Tibial nerve (tissue), 4 donors: Measurements from ENCODE around the gene TM9SF4. TPM values are rescaled to one million over a fixed set of nuclear protein-coding genes. Genes with fewer than 3 reads are reported as not detected.

Source experiments
- DNase-seq, 2 donors: peaks; one replicate each; pipeline ENCODE4 v3.0.0-alpha.2; 2019; ENCODE audit warnings: low spot score in 2 of 2
- H3K27ac ChIP-seq, 4 donors: fragments of 200-600 bp; sonication (generic) in 3 of 4; one replicate each; pipeline ENCODE4 v1.5.1; 2017 to 2019; ENCODE audit warnings: mild to moderate bottlenecking in 1 of 4
- H3K27me3 ChIP-seq, 2 donors: fragments of 200-600 bp; sonication (generic) in 1 of 2; one replicate each; pipeline versions ENCODE4 v1.5.1 to v1.6.0; 2017 to 2019
- H3K36me3 ChIP-seq, 3 donors: fragments of 200-600 bp; sonication (generic); one replicate each; pipeline ENCODE4 v1.5.1; 2018 to 2019
- H3K4me1 ChIP-seq, 4 donors: fragments of 200-600 bp; sonication (generic) in 3 of 4; one replicate each; pipeline ENCODE4 v1.5.1; 2017 to 2019
- H3K4me3 ChIP-seq, 4 donors: fragments of 200-600 bp; sonication (generic) in 3 of 4; one replicate each; pipeline ENCODE4 v1.5.1; 2017 to 2019; ENCODE audit warnings: mild to moderate bottlenecking in 1 of 4, moderate library complexity in 1 of 4
- H3K9me3 ChIP-seq, 4 donors: fragments of 200-600 bp; sonication (generic) in 3 of 4; one replicate each; pipeline ENCODE4 v1.5.1; 2017 to 2019
- CTCF ChIP-seq, 5 experiments: fragments of 200-600 bp in 3 of 5; fragments of 450-650 bp in 2 of 5; sonication (generic) in 3 of 5; IDR thresholded peaks; one replicate each; pipeline ENCODE4 v1.5.1; 2016 to 2019; ENCODE audit warnings: antibody characterized with exemption in 5 of 5, mild to moderate bottlenecking in 3 of 5, moderate library complexity in 2 of 5
- EP300 ChIP-seq, 2 donors: sonication (generic); formaldehyde crosslinking; IDR thresholded peaks; one replicate each; pipeline ENCODE4 v1.6.1; 2017; ENCODE audit warnings: antibody characterized with exemption in 2 of 2, mild to moderate bottlenecking in 1 of 2
- POLR2A ChIP-seq, 2 donors: fragments of 450-650 bp; IDR thresholded peaks; one replicate each; pipeline ENCODE4 v1.6.1; 2017; ENCODE audit warnings: antibody characterized with exemption in 2 of 2, mild to moderate bottlenecking in 2 of 2, moderate library complexity in 2 of 2
- WGBS, 2 donors: methylation state at CpG; one replicate each; pipeline ENCODE4 v1.1.5; 2018; 5-methylcytosine and 5-hydroxymethylcytosine counted together
- total RNA-seq, 4 donors: library from RNA; depleted of rRNA; stranded (reverse); fragments of >200 nt; gene quantifications; one replicate each; pipeline ENCODE4 v1.1.0, GENCODE V29; 2016

Gene TM9SF4
- total RNA-seq, 4 donors from 2014 or later: 23.1 to 40.5 (median 28.8) TPM

GRCh38 chr20:32126919-32127318 lies 17.4 kb downstream of the TM9SF4 start:
- Histone ChIP-seq H3K4me3 (no peak overlapping the region), H3K27me3 (no peaks in the 10 kb centered on the region), H3K36me3 (peaks cover 0 to 9% (median 0%) of the 10 kb centered on the region in 3 donors), H3K4me1 (peaks cover 0 to 7% (median 0%) of the 10 kb centered on the region in 4 donors), H3K27ac (no peak overlapping the region), H3K9me3 (no peaks in the 10 kb centered on the region)
- 78 to 94% methylated on average over 8 of the region's 8 CpGs for WGBS, 2 donors
- DNase-seq: no peak
- TF ChIP-seq EP300 (IDR thresholded peaks at IDR 0.05) (no peak), CTCF (IDR thresholded peaks at IDR 0.05) (no peak), POLR2A (IDR thresholded peaks at IDR 0.05) (no peak)

GRCh38 chr20:32127347-32127746 lies 17.8 kb downstream of the TM9SF4 start:
- peaks cover 0 to 9% (median 0%) of the 10 kb centered on the region in 3 donors for H3K36me3 ChIP-seq
- WGBS, 2 donors: 76 to 79% methylated on average over 5 of the region's 5 CpGs
- no peak overlapping the region for H3K4me3 ChIP-seq
- H3K4me1 ChIP-seq: peaks cover 0 to 7% (median 0%) of the 10 kb centered on the region in 4 donors
- TF ChIP-seq POLR2A (IDR thresholded peaks at IDR 0.05) (no peak), CTCF (IDR thresholded peaks at IDR 0.05) (no peak), EP300 (IDR thresholded peaks at IDR 0.05) (no peak)
- no peaks in the 10 kb centered on the region for H3K27me3 ChIP-seq
- no peak overlapping the region for H3K27ac ChIP-seq
- no peak for DNase-seq
- H3K9me3 ChIP-seq: no peaks in the 10 kb centered on the region

- Histone ChIP-seq H3K36me3 (peaks cover 0 to 12% (median 0%) of the 10 kb centered on the region in 3 donors), H3K27ac (no peak overlapping the region), H3K4me3 (no peak overlapping the region), H3K9me3 (no peaks in the 10 kb centered on the region), H3K27me3 (no peaks in the 10 kb centered on the region), H3K4me1 (peaks cover 0 to 7% (median 0%) of the 10 kb centered on the region in 4 donors)
- WGBS, 2 donors: 95 to 96% methylated on average over 2 of the region's 2 CpGs
- TF ChIP-seq EP300 (IDR thresholded peaks at IDR 0.05) (no peak), CTCF (IDR thresholded peaks at IDR 0.05) (no peak), POLR2A (IDR thresholded peaks at IDR 0.05) (no peak)
- DNase-seq: no peak
Observed at GRCh38 chr20:32128167-32128566, 18.7 kb downstream of the TM9SF4 start.

GRCh38 chr20:32129863-32130262 lies 20.3 kb downstream of the TM9SF4 start:
- peaks cover 0 to 7% (median 0%) of the 10 kb centered on the region in 4 donors for H3K4me1 ChIP-seq
- DNase-seq: no peak
- no peaks in the 10 kb centered on the region for H3K27me3 ChIP-seq
- H3K36me3 ChIP-seq: peaks cover 0 to 12% (median 0%) of the 10 kb centered on the region in 3 donors
- H3K4me3 ChIP-seq: no peak overlapping the region
- no peaks in the 10 kb centered on the region for H3K9me3 ChIP-seq
- TF ChIP-seq POLR2A (IDR thresholded peaks at IDR 0.05): no peak
- TF ChIP-seq EP300 (IDR thresholded peaks at IDR 0.05): no peak
- TF ChIP-seq CTCF (IDR thresholded peaks at IDR 0.05): no peak
- WGBS, 2 donors: 93 to 98% methylated on average over 5 of the region's 5 CpGs
- no peak overlapping the region for H3K27ac ChIP-seq

GRCh38 chr20:32130352-32130751 lies 20.8 kb downstream of the TM9SF4 start:
- TF ChIP-seq CTCF (IDR thresholded peaks at IDR 0.05) (no peak), POLR2A (IDR thresholded peaks at IDR 0.05) (no peak), EP300 (IDR thresholded peaks at IDR 0.05) (no peak)

More at GRCh38 chr20:32130352-32130751, 20.8 kb downstream of the TM9SF4 start:
- Histone ChIP-seq H3K27me3 (no peaks in the 10 kb centered on the region), H3K4me3 (no peak overlapping the region), H3K4me1 (peaks cover 0 to 8% (median 0%) of the 10 kb centered on the region in 4 donors), H3K9me3 (no peaks in the 10 kb centered on the region), H3K36me3 (peaks cover 0 to 11% (median 0%) of the 10 kb centered on the region in 3 donors), H3K27ac (no peak overlapping the region)
- no peak for DNase-seq
- WGBS, 2 donors: 42 to 79% methylated on average over 2 of the region's 2 CpGs
